Pericardium fibroblast (primary cell): ENCODE results near the gene AMDHD1. TPM values are rescaled to one million over a fixed set of nuclear protein-coding genes. Genes with fewer than 3 reads are reported as not detected.

Experiments used
- total RNA-seq: library from RNA; depleted of rRNA; stranded (reverse); fragments of >200 nt; gene quantifications from 2 replicates; pipeline ENCODE4 v1.2.3, GENCODE V29; 2015

AMDHD1 gene
- total RNA-seq = not detected in 2 replicates

GRCh38 chr12:95943330-95943842, at the start of gene AMDHD1:
TSS of gene AMDHD1 (plus strand) at chr12:95943331. CDS start at chr12:95943399, 68 bp downstream.

GRCh38 chr12:95942524-95943329, 404 bp upstream of the AMDHD1 start, which contains the start of gene CCDC38:
TSS of gene CCDC38 (minus strand) at chr12:95942614. CDS start at chr12:95936509, 6,105 bp downstream.

GRCh38 chr12:95996034-95996658, 53.0 kb downstream of the AMDHD1 start, which contains the start of gene HAL:
TSS of gene HAL (minus strand) at chr12:95996344. CDS start at chr12:95995910, 434 bp downstream.

Other genes with a start within 250 kb of the AMDHD1 start
- 4.2 and 14.4 TPM in 2 replicates for gene NTN4, start 152.6 kb upstream of the AMDHD1 start, total RNA-seq
- gene SNRPF, start 84.4 kb upstream of the AMDHD1 start, total RNA-seq = 8.1 and 13.4 TPM in 2 replicates
- not detected in 2 replicates for gene CCDC38, start 717 bp upstream of the AMDHD1 start, total RNA-seq
- gene HAL, start 53.0 kb downstream of the AMDHD1 start, total RNA-seq = not detected in 2 replicates
- 67.4 and 83.3 TPM in 2 replicates for gene LTA4H, start 92.3 kb downstream of the AMDHD1 start, total RNA-seq